Mammary epithelial cell (primary cell): Measurements from ENCODE around the gene OR7G1.

Source experiments
- CTCF ChIP-seq, 2 donors: IDR thresholded peaks in 1 of 2; conservative IDR thresholded peaks in 1 of 2; 2 replicates each; pipeline ENCODE4 v1.5.1; 2011 to 2012; ENCODE audit warnings: inconsistent platforms in 2 of 2, low read length in 2 of 2, mild to moderate bottlenecking in 2 of 2, control low read depth in 1 of 2, low read depth in 1 of 2; ENCODE audit not compliant: insufficient read depth in 1 of 2; ENCODE audit errors: extremely low read depth in 1 of 2
- EZH2 ChIP-seq: IDR thresholded peaks from 2 replicates; pipeline ENCODE4 v1.6.1; 2012; ENCODE audit warnings: low read length, inconsistent platforms, borderline replicate concordance

GRCh38 chr19:9140159-9140874 is 24.8 kb upstream of the OR7G1 start, which contains the start of gene ZNF317:
- TF ChIP-seq CTCF (conservative IDR thresholded peaks at IDR 0.05 in 1 of 2, IDR thresholded peaks at IDR 0.05 in 1 of 2; ENCODE audit: extremely low read depth in 1 of 2, insufficient read depth in 1 of 2, low read depth in 1 of 2, low read length in 2 of 2) (no peak), EZH2 (no peak)
